Dedifferentiated amniotic fluid mesenchymal stem cell (primary cell): ENCODE results near the gene ACAA1.
"Not testable (repeated sequence)": the region's sequence is repeated elsewhere in the genome, so short reads cannot be mapped to it uniquely, and the experiment has no call there.

Source experiments
- DNase-seq: peaks from one replicate; pipeline ENCODE4 v3.0.0-alpha.2; 2016; ENCODE audit errors: extremely low spot score

Gene ACAA1

DNA sequence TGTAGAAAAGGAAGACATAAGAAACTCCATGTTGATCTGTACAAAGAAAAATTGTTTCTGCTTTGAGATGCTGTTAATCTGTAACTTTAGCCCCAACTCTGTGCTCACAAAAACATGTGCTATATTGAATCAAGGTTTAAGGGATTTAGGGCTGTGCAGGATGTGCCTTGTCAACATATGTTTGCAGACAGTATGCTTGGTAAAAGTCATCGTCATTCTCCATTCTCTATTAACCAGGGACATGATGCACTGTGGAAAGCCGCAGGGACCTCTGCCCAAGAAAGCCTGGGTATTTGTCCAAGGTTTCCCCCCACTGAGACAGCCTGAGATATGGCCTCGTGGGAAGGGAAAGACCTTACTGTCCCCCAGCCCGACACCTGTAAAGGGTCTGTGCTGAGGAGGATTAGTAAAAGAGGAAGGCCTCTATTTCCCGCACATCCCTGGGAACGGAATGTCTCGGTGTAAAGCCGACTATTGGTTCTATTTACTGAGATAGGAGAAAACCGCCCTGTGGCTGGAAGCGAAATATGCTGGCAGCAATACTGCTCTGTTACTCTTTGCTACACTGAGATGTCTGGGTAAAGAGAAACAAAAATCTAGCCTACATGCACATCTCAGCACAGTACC, 2.3 kb downstream of the ACAA1 start:
- DNase-seq = not testable (repeated sequence)

DNA sequence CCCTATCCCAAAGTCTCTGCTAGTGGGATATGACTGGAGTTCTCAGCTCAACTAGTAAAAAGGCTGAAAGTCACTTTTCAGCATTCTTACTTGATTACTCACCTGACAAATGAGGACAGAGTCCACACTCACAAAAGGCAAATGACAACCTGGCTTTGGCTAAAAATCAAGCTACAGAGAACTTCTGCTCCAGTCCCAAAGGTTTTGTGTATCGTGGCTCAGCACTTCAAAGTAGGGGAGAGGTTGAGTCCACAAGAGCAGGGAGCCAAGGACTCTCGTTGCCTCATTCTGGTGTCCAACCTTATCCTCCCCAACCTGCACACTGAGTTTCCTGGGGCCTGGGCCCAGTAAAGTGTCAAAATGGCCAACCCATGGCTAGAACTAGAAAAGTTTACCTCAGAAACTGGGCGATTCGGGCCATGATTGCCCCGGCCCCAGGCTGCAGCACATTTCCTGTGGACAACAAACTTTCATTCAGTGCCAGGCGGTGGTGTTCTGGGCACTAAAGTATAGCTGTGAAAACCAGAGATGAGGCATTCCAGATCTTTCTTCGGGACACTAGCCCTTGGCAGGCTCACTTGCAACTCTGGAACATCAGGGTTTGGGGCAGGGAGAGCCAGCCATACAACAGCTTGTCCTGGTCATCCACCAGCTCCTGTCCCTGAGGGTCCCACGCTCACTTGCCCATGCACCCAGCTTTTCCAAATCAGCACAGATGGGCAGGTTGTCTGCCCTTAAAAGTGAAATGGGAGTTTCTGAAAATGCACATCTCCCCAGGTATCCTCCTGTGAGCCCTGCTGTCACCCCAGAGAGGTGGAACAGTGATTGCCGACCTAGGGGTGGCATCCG, 3.1 kb downstream of the ACAA1 start:
- no peak for DNase-seq

DNA sequence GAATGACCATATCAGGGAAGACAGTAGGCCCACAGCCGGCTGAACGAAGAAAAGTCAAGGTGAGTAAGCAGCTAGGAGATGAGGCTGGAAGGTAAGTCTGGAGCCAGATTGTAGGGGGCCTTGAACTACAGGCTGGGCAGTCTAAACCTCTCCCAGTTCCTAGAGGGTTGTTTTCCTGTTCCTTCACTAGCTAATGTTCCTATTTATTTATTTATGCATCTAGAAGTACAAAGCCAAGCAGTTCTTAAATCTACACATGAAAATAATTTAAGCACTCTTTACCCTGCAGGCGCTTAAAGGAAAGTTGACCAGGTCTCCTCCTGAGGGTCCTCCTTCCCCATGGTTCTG, 3.7 kb downstream of the ACAA1 start:
- no peak for DNase-seq

DNA sequence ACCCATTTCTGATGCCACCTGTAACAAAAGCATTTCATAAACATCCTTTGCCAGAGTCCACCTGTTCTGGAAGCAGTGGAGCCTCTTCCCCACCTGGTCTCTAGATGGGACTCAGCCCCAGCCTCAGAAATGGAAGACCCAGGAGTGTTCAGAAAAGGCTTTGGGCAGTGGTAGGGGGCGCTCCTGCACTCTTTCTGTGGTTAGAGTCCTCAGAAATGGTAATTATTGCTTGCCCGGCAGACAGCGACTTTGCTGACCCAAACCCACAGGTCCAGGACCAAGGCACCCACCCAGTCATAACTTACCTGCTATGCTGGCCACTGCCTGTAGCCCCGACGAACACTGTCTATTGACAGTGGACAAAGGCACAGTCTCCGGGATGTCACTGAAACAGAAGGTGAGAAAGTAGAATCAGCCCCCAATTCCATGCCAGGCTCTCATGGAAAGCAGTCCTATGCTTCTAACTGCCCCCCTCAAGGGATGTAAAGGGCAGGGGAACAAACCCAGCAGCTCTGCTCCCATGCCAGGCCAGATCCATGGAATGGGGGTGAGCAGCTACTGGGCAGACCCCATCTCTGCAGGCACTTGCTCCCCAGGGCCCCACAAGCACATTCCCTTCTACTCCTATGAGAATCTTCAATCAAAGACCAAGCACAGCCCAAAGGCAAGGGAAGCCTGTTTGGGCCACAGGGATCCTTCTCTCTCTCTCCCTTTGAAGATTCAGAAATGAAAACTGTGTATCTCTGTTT, 5.1 kb downstream of the ACAA1 start:
- no peak for DNase-seq

DNA sequence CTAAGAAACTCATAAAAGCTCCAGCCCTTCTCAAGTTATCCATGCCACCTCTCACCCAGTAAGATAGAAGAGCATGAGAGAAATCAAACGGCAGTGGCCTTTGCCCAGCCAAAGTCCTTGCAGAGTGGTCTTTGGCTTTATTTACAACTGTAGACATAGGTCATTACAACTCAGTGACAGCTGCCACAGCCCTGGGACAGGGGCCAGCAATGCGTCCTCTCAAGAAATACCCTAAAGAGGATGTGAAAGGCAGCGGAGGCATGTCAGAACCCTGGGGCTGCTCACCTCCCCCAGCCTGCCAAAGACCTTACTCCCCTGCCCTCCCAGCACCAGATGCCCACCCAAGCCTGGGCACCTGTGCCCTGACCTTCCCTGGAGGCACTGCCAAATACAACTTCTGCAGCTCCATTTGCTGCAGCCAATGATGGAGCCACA, 6.3 kb downstream of the ACAA1 start:
- no peak for DNase-seq

DNA sequence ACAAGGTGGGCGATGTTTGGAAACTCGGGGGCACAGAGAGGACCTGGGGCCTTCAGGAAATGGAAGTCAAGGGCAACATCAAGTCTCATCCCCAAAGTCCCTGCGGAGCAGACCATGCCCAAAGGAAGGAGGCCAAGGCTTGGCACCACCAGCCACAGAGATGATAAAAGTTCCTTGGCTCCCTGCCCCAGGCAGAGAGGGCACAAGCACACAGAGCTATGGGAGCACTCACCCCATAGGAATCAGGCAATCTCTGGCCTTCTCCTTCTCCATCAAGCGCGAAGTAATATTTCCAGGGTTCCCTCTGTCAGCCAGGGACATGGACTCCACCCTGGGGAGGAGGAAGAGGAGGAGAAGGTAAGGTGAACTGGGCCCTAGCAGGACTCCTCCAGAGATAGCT, 7.9 kb downstream of the ACAA1 start:
- no peak for DNase-seq

DNA sequence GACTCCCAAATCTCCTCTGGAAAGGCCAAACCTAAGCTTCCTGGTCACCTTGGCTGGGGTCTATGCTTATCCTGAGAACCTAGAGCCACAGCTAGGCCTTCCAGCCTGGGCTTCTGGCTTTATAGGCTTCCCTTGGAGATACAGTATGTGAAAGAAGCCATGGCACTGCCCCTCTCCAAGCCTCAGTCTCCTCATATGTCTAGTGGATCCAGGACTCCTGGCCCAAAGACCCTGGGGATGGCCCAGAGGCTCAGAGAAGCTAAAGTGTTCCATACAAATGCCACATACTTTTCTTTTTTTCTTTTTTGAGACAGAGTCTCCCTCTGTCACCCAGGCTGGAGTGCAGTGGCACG, 8.6 kb downstream of the ACAA1 start:
- DNase-seq = no peak

DNA sequence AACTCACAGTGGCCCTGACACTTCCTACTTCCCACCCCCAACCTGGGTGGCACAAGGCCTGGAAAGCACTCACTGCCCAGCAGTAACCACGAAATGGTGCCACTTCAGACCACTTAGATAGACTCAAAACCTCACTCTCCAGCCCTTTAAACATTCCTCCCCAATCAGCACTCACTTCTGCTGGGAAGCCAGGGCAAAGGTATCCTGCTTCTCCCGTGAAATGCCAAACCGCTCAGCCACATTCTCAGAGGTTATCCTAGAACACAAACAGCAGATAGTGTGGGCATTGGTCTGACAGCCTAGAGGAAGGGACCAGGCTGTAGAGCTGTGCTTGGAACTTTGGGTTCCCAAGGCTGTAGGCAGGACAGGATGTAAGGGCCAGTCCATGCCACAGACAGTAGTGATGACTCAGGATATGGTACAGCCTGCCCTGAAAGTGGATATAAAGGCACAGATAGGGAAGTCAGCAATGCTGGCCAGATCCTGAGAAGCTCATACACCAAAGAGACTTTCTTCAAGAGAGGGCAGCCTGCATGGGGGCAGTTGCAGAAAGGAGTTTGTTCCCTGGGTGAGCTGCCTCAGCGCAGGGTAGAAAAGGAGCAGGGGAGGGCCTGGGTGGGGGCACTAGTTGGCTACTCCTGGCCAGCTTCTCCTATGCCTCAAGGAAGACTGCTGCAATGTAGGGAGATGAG, 9.2 kb downstream of the ACAA1 start:
- no peak for DNase-seq

DNA sequence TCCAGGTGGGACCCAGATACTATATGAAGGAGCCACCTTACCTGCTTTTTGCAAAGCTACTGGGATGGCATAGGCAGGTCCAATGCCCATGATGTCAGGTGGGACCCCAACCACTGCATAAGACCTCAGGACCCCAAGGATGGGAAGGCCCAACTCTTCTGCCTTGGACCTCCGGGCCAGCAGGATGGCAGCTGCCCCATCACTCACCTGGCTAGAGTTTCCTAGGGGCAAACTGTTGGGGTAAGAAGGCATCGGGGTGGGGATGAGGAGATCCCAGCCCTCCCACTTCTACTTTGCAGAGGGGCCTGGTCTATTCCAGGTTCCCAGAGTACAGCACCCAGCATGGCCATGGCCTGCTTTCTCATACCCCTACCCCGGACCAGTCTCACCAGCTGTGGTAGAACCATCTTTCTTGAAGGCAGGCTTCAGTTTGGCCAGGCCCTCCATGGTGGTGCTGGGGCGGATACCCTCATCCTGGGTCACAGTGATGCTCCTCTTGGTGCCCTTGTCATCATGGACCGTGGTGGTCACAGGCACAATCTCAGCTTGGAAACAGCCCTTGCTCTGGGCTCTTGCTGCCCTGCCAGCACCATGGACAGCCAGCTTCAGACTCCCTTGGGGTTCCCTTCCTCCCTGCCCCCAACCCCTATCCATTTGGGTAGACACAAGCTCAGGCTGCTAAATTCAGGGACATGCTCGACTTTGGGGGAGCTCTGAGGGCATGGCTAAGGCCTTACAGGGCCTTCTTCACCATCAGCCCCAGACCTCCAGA, 10.6 kb downstream of the ACAA1 start:
- DNase-seq = no peak

DNA sequence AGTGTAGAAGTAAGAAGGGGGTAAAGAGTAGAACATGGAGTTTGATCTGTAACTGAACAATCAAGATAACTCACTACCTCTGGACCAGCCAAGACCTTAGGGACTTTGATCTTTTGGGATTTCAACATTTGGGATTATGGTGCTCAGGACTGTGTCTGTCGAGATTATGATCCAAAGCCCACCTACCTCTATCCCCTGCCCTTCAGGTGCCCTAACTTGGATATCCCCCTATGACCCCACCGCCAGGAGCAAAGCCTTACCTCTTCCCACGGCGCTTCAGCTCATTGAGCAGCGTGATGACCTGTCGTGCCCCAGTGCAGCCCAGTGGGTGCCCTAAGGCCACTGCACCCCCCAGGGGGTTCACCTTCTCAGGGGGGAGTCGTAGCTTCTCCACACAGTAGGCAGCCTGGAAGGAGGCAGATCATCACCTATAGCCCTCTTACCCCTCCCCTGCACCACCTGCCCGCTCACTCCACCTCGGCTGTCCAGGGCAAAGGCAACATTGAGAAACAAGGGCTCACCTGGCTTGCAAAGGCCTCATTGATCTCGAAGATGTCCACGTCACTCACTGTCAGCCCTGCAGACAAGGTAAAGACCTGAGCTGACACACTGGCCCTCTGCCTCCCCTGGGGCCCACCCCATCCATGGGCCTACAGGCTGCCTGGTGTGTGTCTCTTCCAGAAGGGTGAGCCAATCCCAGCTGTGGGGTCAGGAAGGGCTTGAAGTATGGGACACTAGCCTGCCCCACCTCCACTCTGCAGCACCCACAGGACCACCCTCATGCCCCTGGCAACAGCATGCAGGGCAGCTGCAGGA, 11.4 kb downstream of the ACAA1 start:
- no peak for DNase-seq

DNA sequence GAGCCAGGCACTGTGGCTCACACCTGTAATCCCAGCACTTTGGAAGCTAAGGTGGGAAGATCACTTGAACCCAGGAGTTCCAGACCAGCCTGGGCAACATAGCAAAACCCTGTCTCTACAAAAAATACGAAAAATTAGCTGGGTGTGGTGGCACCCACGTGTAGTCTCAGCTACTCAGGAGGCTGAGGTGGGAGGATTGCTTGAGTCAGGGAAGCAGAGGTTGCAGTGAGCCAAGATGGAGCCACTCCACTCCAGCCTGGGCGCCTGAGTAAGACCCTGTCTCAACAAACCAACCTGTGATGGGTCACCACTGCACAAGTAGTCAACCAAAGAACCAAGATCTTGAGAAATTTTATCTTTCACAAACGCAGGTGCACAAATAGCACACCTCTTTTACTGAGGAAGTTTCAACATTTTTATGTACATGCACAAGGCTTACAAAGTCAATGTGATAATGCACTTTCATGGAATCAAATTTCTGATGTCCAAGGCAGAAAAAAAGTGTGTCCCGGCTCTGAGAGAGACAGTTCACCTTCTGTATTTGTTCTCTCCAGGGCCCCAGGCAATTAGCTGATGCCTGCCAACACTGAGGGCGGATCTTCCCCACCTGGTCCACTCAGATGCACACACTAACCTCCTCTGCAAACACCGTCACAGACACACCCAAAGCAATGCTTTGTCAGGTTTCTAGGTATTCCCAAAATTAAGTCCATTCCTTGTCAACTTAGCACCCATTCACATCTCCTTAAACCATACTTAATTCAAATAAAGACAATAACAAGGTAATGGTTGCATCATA, 12.4 kb downstream of the ACAA1 start:
- no peak for DNase-seq

DNA sequence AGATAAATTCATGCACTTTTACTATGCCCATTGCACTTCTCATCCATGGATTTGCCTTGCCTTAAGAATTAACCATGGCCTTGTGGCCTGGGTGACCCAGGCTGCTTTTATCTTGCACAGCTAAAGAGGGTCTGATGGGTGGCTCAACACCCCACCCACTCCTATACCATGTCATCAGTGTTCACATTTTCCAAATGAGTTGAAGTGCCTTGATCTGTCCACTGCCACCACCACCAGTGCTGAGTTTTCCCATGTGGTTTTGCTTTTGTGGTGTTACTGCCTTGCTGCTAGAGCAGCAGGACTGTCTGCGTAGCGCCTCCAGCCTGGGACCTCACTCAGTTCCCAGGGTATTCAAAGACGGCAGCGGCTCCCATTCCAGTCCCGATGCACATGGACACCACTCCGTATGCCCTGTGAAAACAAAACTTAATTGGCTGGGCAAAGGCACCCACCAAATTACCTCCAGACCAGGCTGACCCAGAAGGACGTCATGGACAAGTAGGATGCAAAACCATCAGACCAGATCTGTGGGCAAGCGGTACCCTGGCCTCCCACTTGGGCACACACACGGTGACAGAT, 14.1 kb downstream of the ACAA1 start:
- no peak for DNase-seq

DNA sequence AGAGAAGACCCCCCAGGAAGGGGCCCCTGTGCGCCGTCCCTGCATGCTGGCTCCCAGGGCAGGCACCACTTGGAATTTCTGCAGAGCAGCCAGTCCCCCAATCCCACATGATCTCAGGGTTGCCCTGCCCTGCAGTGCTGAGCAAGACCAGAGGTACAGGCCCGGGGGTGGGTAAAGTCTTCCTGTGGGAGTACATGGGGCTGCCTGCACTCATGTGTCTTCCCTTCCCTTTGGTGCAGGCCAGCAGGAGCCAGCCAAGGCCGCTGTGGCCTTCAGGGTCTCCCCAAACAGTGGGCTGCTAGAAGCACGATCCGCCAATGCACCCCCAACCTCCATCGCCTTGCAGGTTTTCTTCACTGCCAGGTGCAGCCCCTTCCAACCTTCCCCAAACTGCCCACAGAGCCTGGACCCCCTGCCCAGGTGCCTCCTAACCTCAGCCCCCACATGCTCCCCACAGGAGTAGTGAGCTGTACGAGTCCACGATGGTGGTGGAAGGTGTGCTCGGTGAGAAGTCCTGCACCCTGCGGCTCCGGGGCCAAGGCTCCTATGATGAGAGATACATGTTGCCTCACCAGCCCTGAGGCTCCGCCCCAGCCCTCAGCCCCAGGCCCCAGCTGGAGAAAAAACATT, 15.0 kb downstream of the ACAA1 start:
- DNase-seq = no peak

DNA sequence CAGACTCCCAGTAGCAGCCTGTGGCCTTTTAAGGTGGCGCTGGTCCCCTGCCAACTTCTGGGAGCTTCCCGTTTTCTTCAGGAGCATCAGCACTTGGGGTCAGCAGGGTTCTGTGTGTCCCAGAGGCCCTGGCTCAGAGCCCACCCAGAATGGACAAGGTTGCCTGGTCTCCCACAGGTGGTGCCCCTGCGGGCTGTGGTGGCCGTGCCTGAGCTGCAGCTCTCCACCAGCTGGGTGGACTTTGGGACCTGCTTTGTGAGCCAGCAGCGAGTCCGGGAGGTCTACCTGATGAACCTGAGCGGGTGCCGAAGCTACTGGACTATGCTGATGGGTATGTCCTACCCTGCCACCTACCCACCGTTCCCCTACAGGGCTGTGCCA, 15.5 kb downstream of the ACAA1 start:
- no peak for DNase-seq

DNA sequence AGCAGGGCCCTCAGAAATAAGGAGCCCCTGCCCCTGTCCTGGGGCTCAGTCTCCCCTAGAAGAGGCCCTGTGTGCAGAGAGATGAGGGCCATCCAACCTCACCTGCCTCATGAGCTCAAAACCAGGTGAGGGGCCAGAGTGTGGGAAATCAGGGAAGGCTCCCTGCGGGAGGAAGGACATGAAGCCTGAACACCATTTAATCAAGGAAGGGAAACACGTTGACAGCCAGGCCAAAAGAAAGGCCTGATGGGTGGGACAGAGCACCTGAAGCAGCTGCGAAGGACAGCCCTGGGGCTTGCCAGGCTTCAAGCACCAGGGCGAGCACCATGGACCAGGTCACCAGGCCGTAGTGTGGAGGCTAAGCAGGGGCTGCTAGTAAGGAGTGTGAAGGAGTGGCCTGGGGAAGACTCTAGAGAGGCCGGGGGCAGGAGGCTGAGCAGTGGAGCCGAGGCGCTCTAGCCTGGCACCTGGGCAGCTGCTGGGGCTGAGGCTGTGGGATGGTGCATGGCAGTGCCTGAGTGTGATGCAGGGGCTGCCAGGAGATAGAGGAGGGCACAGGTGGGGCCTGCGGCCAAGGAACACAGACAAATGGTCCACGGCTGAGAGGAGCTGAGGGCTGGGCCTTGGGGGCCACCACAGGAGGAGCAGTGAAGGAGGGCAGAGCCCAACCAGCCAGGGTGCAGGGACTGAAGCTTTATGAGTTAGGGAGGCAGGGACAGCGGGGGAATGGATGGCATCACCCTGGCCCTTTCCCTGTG, 16.1 kb downstream of the ACAA1 start:
- DNase-seq = no peak

DNA sequence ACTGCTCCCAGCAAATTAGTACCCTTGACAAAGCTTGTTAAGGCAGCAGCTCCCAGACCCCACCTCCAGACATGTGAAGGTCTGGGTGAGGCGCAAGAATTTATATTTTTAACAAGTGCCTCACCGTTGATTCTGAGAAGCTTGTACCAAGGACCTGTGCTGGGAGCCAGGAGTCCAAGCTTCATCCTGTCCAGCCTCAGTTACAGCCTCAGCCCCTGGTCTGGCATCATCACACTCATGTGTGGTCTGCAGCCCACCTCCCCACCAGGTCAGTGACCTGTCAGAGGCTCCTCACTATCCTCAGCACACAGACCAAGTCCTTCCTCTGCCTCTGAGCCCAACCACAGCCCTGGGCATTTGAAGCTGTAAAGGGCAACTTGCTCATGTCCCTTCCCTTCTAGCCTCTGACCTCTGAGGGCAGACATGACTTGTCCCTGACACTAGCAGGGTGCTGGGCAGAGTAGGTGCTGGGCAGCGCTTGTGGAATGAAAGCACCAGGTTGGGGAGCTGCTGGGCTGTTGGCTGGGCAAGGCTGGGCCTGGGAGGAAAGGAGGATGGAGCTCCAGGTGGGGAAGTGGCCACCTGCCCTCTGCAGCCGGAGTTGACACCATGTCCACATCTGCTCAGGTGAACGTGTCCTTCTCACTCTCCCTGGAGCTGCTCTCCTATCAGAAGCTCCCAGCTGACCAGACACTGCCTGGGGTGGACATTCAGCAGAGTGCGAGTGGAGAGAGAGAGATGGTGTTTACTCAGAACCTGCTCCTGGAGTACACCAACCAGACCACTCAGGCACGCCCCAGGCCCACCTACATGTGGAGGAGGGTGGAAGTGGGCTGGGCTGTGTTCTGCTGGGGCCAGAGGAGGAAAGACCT, 16.9 kb downstream of the ACAA1 start:
- DNase-seq = no peak

DNA sequence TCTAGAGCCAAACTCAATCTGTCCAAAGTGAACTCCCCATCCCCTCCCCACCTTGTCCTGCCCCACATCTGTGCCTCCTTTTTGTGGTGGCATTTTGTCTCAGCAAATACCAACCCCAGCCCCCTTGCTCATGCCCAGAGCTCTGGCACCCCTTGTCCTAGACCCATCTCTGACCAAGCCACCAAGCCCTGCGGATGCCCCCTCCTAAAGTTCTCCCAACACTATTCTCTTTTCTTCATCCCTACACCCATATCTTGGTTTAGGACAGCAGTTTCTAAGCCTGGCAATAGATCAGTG, 17.7 kb downstream of the ACAA1 start:
- no peak for DNase-seq
